Measurements from ENCODE around the gene ZNF761. TPM values are rescaled to one million over a fixed set of nuclear protein-coding genes. Genes with fewer than 3 reads are reported as not detected.
A peak's percentile ranks its signal among the peaks of the same experiment; 100 is the strongest.
"Not testable (repeated sequence)": the region's sequence is repeated elsewhere in the genome, so short reads cannot be mapped to it uniquely, and the experiment has no call there.

The ZNF761 gene
- 10 to 100 TPM; 10.9 to 15.4 TPM for total RNA-seq

DNA sequence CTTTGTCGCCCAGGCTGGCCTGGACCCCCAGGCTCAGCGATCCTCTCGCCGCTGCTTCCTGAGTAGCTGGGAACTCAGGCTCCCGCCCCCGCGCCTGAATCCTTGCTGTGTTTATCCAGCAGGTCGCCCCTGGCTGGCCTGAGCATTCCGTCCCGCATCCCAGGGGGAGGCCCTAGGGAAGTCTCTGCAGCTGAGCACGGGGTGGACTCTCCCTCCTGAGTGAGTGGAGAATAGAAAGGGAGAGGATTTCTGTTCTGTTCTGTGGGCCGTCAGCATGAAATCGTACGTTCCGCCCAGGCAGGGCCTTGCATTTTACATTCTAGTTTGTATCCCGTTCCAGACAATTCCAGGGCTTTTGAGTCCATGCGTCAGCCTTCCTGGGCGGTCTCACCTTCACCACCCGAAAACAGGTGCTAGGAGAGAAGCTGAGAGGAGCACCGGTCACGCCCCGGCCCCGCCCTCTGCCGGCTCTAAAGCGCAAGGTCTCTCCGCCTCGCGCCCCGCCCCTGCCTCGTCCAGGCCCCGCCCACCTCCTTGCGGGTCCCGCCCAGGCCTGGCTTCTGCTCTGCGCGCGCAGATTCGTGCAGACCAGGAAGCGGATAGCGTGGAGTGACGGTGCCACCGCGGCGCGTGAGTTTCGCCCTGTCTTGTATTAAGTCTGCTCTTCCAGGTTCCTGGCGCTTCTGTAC, at the start of gene ZNF761:
TSS of gene ZNF761 (plus strand) at position 586 of the 689 bp plus-strand sequence. CDS start 15,285 bp downstream, outside the sequence.
- peak within 1 kb of the TSS; percentile 81 to 93 for H3K27ac Mint-ChIP-seq
- peak within 1 kb of the TSS; percentile 98 for H3K4me3 Mint-ChIP-seq
- peak; percentile 100 for ATAC-seq
- peaks cover 23% of the 10 kb centered on the region for H3K36me3 Mint-ChIP-seq
- no peaks in the 10 kb centered on the region for H3K27me3 Mint-ChIP-seq
- no peaks in the 10 kb centered on the region for H3K9me3 Mint-ChIP-seq
- peaks cover 16 to 19% of the 10 kb centered on the region in 2 donors for H3K4me1 Mint-ChIP-seq (ENCODE audit: low read depth in 2 of 2)
- peak; percentile 95 for DNase-seq (ENCODE audit: low spot score)

DNA sequence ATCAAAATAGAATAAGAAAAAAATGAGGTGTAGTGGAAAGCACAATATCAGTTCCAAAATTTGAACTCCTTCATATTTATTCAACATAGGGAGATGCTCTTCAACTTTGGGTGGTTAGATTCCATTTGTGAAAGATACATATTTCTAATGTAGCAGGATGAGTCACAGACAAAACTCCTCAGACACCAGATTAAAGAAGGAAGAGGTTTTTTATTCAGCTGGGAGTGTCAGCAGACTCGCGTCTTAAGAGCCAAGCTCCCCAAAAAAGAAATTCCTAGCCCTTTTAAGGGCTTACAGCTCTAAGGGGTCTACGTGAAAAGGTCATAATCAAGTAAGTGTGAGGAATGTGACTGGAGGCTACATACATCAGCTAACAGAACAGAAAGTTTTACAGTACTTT, 43.6 kb upstream of the ZNF761 start:
- Mint-ChIP-seq H3K9me3 (peaks cover 29% of the 10 kb centered on the region), H3K4me3 (no peak overlapping the region), H3K27ac (no peak overlapping the region), H3K4me1 (ENCODE audit: low read depth in 2 of 2) (no peaks in the 10 kb centered on the region), H3K27me3 (no peaks in the 10 kb centered on the region), H3K36me3 (peaks cover 46% of the 10 kb centered on the region)
- no peak for ATAC-seq
- no peak for DNase-seq (ENCODE audit: low spot score)

DNA sequence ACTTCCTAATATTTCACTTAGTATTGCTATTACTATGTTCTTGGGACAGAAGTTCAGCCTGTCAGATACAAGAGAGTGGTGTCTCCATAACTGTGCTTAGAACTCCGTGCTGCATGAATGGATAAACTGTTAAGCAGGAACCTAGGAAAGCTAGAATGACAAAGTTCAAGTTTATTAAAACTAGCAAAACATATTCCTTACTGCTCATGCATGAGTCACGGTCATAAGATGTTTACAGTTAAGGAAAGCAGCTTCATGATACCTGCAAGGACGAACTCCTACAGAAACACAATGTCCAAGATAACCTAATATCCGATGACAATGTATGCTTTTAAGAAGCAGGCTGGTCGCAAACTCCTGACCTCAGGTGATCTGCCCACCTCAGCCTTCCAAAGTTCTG, 42.9 kb upstream of the ZNF761 start:
- Mint-ChIP-seq H3K27me3 (no peaks in the 10 kb centered on the region), H3K9me3 (peaks cover 26% of the 10 kb centered on the region), H3K36me3 (peaks cover 38% of the 10 kb centered on the region), H3K27ac (no peak overlapping the region), H3K4me1 (ENCODE audit: low read depth in 2 of 2) (no peaks in the 10 kb centered on the region), H3K4me3 (no peak overlapping the region)
- no peak for ATAC-seq
- no peak for DNase-seq (ENCODE audit: low spot score)

DNA sequence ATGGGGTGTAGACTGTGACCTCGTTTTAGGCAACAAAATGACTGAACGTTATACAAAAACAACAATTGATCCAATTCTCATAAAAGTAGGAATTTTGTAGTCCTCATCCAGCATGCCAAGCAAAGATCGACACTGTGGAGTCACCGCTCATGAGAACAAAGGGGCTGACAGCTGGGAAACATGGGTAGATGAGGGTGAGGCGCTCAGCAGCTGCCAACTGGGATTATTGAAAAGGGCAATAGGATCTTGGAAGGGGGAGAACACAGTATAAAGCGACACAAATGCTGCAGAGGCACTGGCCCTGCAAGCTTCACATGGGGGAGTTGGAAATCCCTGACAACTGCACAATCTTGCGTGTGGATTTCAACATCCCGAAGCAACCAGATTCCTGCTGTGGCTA, 42.2 kb upstream of the ZNF761 start:
- ATAC-seq (no peak), DNase-seq (ENCODE audit: low spot score) (no peak)
- H3K4me3 Mint-ChIP-seq, result no peak overlapping the region
- H3K36me3 Mint-ChIP-seq, result peaks cover 34% of the 10 kb centered on the region
- peaks cover 25% of the 10 kb centered on the region for H3K9me3 Mint-ChIP-seq
- peaks cover 0 to under 1% of the 10 kb centered on the region in 2 donors for H3K4me1 Mint-ChIP-seq (ENCODE audit: low read depth in 2 of 2)
- H3K27ac Mint-ChIP-seq, result no peak overlapping the region
- no peaks in the 10 kb centered on the region for H3K27me3 Mint-ChIP-seq

DNA sequence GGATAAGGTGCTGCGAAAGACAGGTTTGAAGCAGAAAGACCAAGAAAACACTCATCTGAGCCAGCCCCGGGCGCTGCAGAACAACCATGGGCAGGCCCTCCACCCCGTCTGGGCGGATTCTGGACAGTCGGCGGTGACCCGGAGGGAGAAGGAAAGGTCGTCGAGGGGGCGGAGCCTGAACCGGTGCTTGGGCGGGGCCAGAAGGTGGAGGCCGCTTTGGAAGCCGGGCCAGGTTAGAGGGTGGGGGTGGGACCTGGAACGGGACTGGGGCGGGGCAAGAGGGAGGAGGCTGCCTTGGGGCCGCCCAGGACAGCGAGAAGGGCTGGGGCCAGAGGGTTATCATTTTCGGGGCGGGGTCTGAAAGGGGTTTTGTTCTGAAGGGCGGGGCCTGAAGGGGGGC, 41.8 kb upstream of the ZNF761 start:
- Mint-ChIP-seq H3K27ac (no peak overlapping the region), H3K4me1 (ENCODE audit: low read depth in 2 of 2) (peaks cover 0 to 3% of the 10 kb centered on the region in 2 donors), H3K4me3 (no peak overlapping the region), H3K9me3 (peaks cover 21% of the 10 kb centered on the region), H3K36me3 (peaks cover 30% of the 10 kb centered on the region), H3K27me3 (no peaks in the 10 kb centered on the region)
- DNase-seq (ENCODE audit: low spot score) (no peak), ATAC-seq (no peak)

DNA sequence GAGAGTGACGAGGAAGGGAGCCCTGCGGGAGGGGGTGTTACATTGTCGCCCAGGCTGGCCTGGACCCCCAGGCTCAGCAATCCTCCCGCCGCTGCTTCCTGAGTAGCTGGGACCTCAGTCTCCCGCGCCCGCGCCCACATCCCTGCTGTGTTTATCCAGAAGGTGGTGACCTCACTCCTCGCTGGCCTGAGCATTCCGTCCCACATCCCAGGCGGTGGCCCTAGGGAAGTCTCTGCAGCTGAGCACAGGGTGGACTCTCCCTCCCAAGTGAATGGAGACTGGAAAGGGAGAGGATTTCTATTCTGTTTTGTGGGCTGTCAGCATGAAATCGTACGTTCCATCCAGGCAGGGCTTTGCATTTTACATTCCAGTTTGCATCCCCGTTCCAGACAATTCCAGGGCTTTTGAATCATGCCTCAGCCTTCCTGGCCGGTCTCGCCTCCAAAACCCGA, 37.2 kb upstream of the ZNF761 start:
- Mint-ChIP-seq H3K4me1 (ENCODE audit: low read depth in 2 of 2) (peaks cover 16 to 17% of the 10 kb centered on the region in 2 donors), H3K27ac (peak overlapping the region; percentile 87 to 88), H3K9me3 (peaks cover 7% of the 10 kb centered on the region), H3K4me3 (peak overlapping the region; percentile 92), H3K27me3 (no peaks in the 10 kb centered on the region), H3K36me3 (peaks cover 17% of the 10 kb centered on the region)
- no peak for DNase-seq (ENCODE audit: low spot score)
- ATAC-seq, result no peak

DNA sequence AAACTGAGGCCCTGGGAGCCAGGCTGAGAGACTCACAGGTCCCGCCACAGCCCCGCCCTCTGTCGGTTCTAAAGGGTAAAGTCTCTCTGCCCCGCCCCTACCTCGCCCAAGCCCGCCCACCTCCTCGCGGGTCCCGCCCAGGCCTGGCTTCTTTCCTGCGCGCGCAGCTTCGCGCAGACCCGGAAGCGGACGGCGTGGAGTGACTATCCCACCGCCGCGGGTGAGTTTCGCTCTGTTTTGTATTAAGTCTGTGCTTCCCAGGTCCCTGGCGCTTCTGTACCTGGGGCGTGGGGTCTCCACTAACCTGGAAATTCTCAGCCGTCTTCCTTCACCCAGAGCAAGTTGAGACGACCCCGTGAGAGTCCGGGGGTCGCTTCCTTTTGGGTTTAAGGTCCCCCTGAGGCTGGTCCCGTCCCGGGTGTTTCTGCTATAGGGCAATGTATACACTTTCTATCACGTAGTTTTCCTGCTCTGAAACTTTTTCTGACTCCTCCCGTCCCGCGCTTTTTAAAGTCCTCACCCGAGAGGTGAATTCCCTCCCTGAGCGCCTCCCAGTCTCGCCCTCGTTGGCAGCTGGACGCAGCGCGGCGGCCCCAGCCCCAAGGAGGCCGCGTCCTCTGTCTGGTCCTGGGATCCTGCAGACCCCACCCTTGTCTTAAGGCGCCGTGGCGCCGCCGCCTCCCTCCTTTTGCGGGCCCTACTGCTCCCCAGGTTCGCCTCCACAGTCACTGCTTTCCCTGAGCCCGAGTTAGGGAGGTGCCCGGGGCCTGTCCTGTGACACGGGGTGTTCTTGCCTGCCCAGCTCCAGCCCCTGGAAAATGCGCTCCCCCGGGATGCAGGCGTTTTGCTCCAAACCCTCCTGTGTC, 36.6 kb upstream of the ZNF761 start, which contains the start of gene ZNF765:
TSS of gene ZNF765 (plus strand) at position 176 of the 866 bp plus-strand sequence. CDS start 2,867 bp downstream, outside the sequence.
- H3K9me3 Mint-ChIP-seq, result peaks cover 4% of the 10 kb centered on the region
- H3K4me1 Mint-ChIP-seq (ENCODE audit: low read depth in 2 of 2), result peaks cover 18 to 19% of the 10 kb centered on the region in 2 donors
- H3K36me3 Mint-ChIP-seq, result peaks cover 18% of the 10 kb centered on the region
- H3K27me3 Mint-ChIP-seq, result no peaks in the 10 kb centered on the region
- H3K27ac Mint-ChIP-seq, result peak within 1 kb of the TSS; percentile 87 to 88
- DNase-seq (ENCODE audit: low spot score) (peak; percentile 94), ATAC-seq (peak; percentile 99 to 100)
- H3K4me3 Mint-ChIP-seq, result peak within 1 kb of the TSS; percentile 92

DNA sequence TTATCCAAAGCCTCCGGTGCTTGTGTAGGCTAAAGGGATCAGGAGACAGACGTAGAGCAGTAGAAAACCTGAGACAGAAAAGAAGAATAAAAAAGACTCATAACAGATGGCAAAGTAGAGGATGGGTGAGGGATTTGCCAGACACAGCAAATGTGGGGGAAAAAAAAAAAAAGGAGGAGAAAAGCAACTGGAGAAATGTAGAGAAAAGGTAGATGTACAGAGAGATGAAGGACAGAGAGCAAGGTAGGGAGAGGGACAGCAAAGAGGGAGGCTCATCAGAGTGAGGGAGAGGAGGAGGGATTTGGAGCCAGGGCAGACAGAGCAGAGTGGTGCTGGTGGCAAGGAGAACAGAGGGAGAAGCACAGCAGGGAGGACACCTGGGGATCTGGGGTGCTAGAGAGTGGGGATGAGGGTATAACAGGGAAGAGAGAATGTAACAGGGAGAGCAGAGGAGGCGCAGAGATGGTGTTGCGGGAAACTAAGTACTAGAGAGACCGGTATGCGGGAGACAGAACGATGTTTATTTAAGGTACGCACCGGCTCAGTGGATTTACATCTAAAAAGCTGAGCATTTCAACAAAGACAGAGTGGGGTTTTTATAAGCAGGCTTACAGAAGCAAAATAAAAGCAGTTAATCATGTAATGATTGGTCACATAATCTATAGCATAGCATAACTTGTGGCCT, 35.8 kb upstream of the ZNF761 start:
- Mint-ChIP-seq H3K4me3 (peak overlapping the region; percentile 92), H3K36me3 (peaks cover 25% of the 10 kb centered on the region), H3K27ac (peak overlapping the region; percentile 87 to 88), H3K4me1 (ENCODE audit: low read depth in 2 of 2) (peaks cover 18 to 21% of the 10 kb centered on the region in 2 donors)
- H3K9me3 Mint-ChIP-seq; ATAC-seq; DNase-seq (ENCODE audit: low spot score); H3K27me3 Mint-ChIP-seq: not testable (repeated sequence)

DNA sequence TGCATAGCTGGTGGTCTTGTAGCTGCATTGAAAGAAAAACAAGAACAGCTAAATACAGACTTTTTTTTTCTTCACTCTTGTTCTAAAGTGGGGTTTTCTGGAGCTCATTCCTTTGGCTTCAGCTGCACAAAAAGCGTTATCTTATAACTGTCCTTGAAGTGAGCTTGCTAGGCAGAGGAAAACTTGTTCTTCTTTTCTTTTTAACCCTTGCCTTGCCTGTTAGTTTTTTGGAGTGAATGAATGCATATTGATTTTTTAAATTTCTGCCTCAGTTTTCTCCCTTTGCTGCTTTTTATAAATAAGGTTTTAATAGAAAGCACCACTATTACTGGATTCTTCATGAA, 35.3 kb upstream of the ZNF761 start:
- H3K27me3 Mint-ChIP-seq, result no peaks in the 10 kb centered on the region
- peak overlapping the region; percentile 92 for H3K4me3 Mint-ChIP-seq
- ATAC-seq, result no peak
- H3K36me3 Mint-ChIP-seq, result peaks cover 30% of the 10 kb centered on the region
- H3K4me1 Mint-ChIP-seq (ENCODE audit: low read depth in 2 of 2), result peaks cover 18 to 21% of the 10 kb centered on the region in 2 donors
- H3K9me3 Mint-ChIP-seq, result no peaks in the 10 kb centered on the region
- H3K27ac Mint-ChIP-seq, result peak overlapping the region; percentile 87 to 88
- DNase-seq (ENCODE audit: low spot score), result no peak

DNA sequence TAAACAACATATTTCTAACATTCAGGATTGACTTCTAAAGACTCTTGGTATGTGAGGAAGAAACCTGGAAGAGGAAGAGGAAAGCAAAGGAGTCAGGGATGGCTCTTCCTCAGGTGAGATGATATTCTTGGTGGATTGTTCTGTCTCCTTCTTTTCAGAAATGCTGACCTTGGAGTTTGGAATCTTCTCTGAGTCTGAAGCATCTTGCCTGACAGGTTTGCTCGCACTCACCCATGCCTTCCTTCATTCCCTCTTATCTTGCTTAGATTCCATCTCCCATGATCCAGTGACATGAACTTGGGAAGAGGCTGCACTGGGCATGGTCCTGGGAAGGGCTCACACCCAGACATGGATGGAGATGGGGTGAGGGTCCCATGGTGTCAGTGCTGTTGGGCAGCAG, 33.9 kb upstream of the ZNF761 start:
- not testable (repeated sequence) for H3K27me3 Mint-ChIP-seq; ATAC-seq; H3K27ac Mint-ChIP-seq; H3K9me3 Mint-ChIP-seq; H3K4me3 Mint-ChIP-seq; DNase-seq (ENCODE audit: low spot score)
- Mint-ChIP-seq H3K4me1 (ENCODE audit: low read depth in 2 of 2) (peaks cover 18 to 21% of the 10 kb centered on the region in 2 donors), H3K36me3 (peaks cover 41% of the 10 kb centered on the region)

DNA sequence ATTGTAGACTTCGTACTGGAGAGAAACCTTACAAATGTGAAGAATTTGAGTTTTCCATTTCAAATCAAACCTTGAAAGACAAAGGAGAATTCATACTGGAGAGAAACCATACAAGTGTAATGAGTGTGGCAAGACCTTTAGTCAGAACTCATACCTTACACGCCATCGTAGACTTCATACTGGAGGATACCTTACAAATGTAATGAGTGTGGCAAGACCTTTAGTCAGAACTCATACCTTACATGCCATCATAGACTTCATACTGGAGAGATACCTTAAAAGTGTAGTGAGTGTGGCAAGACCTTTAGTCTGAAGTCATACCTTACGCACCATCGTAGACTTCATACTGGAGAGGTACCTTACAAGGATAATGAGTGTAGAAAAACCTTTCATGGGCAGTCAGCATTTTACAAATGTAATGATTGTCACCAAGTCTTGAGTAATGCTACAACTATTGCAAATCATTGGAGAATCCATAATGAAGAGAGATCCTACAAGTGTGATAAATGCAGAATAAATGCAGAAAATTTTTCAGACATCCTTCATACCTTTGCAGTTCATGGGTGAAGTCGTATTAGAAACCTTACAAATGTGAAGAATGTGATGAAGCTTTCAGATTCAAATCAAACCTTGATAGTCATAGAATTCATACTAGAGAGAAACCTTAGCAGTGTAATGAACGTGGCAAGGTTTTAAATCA, 22.1 kb upstream of the ZNF761 start:
- peaks cover 79% of the 10 kb centered on the region for H3K36me3 Mint-ChIP-seq
- H3K4me1 Mint-ChIP-seq (ENCODE audit: low read depth in 2 of 2), result no peaks in the 10 kb centered on the region
- DNase-seq (ENCODE audit: low spot score) (no peak), ATAC-seq (no peak)
- H3K27me3 Mint-ChIP-seq, result no peaks in the 10 kb centered on the region
- H3K9me3 Mint-ChIP-seq, result peaks cover 34% of the 10 kb centered on the region
- H3K27ac Mint-ChIP-seq, result no peak overlapping the region
- no peak overlapping the region for H3K4me3 Mint-ChIP-seq

DNA sequence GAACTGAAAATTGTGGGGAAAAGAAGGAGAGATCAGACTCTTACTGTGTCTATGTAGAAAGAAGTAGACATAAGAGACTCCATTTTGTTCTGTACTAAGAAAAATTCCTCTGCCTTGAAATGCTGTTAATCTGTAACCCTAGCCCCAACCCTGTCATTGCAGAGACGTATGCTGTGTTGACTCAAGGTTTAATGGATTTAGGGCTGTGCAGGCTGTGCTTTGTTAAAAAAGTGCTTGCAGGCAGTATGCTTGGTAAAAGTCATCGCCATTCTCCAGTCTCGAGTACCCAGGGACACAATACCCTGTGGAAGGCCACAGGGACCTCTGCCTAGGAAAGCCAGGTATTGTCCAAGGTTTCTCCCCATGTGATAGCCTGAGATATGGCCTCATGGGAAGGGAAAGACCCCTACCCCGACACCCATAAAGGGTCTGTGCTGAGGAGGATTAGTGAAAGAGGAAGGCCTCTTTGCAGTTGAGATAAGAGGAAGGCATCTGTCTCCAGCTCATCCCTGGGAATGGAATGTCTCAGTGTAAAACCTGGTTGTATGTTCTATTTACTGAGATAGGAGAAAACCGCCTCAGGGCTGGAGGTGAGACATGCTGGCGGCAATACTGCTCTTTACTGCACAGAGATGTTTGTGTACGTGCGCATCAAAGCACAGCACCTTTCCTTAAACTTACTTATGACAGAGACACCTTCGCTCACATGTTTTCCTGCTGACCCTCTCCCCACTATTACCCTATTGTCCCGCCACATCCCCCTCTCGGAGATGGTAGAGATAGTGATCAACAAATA, 11.1 kb upstream of the ZNF761 start:
- not testable (repeated sequence) for H3K4me3 Mint-ChIP-seq; H3K9me3 Mint-ChIP-seq; H3K27me3 Mint-ChIP-seq; ATAC-seq; H3K4me1 Mint-ChIP-seq (ENCODE audit: low read depth in 2 of 2); H3K27ac Mint-ChIP-seq; DNase-seq (ENCODE audit: low spot score)
- H3K36me3 Mint-ChIP-seq, result peaks cover 13% of the 10 kb centered on the region
